Myocyte (in vitro differentiated cells): ENCODE results near the gene CEP350. TPM values are rescaled to one million over a fixed set of nuclear protein-coding genes. Genes with fewer than 3 reads are reported as not detected.

Experiments used
- DNase-seq: peaks from one replicate; pipeline ENCODE4 v3.0.0-alpha.2; 2012; ENCODE audit warnings: low read depth
- total RNA-seq: library from RNA; depleted of rRNA; stranded (reverse); fragments of >200 nt; gene quantifications from 2 replicates; pipeline ENCODE4 v1.2.3, GENCODE V29; 2014

Gene CEP350
- total RNA-seq, 1 donor from 2014 or later = 58.0 TPM

DNA sequence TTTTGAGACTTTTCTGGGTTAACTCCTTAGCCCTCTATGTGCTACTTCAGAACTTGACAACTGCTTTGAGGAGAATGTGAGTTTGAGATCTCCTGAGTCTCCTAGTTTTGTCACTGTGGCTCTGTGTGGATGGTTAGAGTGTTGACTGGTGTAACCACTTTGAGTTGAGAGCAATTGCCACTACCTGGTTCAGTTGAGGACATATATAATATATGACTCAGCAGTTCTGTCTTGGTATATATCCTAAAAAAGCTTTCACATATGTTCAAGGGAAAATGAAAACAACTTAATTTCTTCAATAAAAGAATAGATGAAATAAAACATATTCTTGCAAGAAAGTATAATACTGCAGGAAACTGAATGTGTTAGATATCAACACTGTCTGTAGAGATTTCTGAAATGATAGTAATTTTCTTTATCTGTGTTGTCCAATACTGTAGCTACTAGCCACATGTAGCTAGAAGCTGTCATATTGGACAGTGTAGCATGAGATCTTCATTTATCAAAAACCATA lies 103.3 kb downstream of the CEP350 start:
- no peak for DNase-seq

DNA sequence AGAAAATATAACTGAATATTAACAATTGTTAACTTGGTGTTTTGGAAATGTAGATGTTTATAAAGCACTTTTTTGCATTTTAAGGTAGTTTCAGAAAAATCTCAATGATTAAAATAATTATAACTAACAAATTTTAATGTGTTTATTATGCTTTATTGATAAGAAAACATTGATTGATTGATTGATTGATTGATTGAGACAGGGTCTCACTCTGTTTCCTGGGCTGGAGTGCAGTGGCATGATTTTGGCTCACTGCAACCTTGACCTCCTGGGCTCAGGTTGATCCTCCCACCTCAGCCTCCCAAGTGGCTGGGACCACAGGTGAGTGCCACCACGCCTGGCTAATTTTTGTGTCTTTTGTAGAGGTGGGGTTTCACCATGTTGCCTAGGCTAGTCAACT lies 106.4 kb downstream of the CEP350 start:
- no peak for DNase-seq

DNA sequence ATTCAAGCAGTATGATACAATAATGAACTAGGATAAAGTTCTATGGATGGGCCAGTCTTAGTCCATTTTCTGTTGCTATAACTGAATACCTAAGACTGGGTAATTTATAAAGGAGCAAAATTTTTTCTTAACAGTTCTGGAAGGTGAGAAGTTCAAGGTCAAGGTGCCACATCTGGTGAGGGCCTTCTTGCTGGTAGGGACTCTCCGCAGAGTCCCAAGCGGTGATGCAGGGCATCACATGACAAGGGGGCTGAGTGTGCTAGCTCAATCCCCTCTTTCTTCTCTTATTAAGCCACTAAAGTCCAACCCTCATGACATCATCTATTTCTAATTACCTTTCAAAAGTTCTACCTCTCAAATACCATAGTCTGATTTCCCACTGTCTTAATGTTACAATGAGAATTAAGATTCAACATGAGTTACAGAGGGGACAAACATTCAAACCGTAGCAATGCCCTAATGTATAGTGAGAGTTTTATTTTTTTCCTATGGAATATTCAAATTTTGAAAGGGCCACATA lies 107.9 kb downstream of the CEP350 start:
- no peak for DNase-seq

DNA sequence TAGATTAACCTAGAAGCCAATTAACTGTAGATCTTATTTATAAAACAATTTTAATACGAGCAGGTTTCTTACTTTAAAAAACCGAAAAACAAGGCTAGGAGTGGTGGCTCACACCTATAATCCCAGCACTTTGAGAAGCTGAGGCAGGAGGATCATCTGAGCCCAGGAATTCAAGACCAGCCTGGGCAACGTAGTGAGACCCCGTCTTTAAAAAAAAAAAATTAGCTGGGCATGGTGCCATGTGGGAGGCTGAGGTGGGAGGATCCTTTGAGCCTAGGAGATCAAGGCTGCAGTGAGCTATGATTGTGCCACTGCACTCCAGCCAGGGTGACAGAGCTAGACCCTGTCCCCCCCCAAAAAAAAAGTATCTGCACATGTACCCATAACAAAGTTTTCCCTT lies 110.8 kb downstream of the CEP350 start:
- no peak for DNase-seq

DNA sequence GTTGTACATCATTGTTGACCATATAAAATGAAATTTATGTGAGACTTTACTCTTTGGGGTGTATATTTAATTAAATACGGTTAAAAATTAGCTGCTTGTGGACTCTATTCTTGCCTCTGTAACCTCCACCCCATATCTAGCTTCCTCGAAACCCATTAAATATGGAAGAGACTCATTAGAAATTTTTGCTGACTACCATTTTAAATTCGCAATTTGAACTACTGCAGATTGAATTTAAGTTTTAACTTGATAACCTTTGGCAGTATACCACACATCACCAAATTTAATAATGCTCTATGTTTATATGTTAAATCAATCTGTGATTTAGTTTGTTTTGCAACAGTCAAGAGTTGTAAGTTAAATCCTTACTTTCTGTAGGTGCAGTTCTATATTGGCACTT lies 111.5 kb downstream of the CEP350 start:
- no peak for DNase-seq

DNA sequence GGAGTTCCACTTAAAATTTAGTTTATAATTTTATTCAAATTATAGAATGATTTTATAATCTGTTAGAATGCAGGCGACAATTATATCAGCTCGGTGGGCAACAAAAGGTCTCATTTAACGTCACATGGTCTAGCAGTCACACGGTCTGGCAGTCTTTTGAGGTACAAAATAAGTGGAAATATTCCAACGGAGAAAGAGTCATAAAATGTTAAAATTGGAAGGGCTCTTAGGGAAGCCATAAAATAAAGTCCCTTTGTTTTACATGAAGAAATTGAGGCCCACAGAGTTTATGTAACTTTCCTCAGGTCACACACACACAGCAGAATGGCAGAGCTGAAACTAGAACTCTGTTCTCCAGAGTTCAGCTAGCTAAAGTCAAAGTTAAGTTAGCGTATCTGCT lies 115.7 kb downstream of the CEP350 start:
- DNase-seq = no peak

DNA sequence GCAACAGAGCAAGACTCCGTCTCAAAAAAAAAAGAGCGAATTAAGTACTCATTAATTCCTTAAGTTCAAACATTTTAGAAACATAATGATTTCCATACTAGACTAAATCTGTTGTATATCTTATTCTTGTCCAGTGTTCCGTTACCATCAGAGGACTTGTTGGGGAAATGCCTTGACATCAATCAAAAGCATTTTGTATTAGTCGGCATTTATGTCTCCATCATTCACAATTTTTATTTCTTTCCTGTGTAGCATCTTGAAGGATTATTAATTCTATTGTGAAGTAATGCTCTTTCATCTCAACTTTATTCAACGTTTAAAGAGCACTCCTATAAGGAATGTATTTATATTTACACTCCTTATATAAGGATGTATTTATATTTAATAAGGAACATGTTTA lies 117.1 kb downstream of the CEP350 start:
- DNase-seq = no peak

DNA sequence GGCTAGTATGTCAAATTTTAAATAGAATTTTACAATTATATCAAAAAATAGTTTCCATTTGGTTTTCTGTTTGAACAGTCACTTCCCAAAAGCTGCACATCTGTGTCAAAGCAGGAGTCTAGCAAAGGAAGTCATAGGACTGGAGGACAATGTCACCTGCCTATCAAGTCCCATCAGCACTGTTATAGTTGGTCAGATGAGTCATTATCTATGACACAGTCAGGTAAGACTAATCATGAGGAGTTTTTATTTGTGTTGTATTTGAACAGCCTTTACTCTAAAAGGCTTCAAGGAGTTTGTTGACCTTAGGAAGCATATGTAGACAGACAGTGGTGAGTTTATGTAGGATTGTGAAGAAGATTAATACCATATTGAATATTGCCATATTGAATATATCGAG lies 125.8 kb downstream of the CEP350 start:
- DNase-seq = no peak

DNA sequence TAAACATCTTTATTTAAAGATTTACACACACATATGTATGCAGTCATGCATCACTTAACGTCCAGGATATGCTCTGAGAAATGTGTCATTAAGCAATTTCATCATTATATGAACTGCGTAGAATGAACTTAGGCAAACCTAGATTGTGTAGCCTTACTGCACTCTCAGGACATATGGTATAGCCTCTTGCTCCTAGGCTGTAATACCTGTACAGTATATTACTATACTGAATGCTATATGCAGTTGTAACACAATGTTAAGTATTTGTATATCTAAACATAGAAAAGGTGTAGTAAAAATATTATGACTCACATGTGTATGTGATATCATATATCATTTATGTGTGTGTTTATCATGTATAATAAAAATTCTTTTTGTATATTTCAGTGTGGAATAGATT lies 126.9 kb downstream of the CEP350 start:
- no peak for DNase-seq

DNA sequence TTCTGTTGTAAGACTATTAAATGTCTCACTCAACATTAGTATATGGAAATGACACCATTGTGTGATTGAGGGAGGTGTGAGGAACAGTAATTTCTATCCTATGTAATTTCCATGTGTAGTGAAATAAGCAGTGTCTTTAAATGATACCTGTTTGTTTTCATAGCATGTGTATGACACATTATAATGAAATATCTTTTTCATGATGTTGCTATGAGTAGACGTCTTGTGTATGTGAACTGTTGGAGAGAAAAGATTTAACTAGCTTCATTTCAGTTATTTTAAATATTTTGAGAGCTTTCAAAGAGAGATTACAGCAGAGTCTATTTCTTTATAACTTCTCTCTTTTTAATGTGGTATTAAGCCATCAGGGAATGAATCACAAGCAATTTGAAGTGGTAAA lies 128.6 kb downstream of the CEP350 start:
- DNase-seq = no peak

DNA sequence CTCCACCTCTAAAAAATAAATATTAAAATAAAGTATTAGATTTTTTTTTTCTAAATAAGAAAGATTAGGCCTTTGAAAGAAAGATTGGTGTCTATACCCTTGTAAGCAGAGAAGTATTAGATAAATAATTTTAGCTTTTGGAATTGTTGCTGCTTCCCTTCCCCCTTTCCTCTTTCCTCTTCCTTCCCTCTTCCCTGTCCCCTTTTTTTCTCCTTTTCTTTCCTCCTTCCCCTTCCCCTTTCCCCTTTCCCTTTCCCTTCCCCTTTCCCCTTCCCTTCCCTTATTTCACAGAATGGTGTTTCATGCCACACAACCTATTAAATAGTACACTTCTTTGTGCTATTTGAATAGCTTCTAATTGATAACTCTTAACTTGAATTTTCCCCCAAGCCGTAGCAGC lies 130.3 kb downstream of the CEP350 start:
- no peak for DNase-seq

DNA sequence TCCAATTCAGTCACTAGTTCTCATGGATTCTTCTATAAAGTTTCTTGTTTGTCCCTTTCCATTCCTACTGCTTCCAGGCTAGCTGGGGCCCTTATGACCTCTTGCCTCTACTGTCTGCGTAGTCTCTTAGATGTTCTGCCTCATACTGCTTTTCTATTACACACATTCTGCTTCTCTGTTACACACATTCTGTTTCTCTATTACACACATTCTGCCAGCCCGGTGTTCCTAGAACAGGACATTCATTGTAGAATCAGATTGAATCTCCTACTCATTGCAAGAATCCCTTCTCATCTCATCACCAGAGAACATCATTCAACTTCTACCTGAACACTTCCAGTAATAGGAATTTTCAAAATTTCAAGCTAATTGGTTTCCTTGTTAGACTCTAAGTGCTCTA lies 130.7 kb downstream of the CEP350 start:
- no peak for DNase-seq

DNA sequence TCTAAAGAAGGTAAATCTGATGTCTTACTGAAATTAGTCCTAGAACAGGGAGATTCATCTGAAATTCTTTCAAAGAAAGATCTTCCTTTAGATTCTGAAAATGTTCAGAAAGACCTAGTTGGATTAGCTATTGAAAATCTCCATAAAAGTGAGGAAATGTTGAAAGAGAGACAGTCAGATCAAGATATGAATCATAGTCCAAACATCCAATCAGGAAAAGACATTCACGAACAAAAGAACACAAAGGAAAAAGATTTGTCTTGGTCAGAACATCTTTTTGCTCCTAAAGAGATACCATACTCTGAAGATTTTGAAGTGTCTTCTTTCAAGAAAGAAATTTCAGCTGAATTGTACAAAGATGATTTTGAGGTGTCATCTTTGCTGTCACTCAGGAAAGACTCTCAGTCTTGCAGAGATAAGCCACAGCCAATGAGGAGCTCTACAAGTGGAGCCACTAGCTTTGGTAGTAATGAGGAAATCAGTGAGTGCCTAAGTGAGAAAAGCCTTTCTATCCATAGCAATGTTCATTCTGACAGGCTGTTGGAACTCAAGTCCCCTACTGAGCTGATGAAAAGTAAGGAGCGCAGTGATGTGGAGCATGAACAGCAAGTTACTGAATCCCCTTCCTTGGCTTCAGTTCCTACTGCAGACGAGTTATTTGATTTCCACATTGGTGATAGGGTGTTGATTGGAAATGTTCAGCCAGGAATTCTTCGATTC lies 138.5 kb downstream of the CEP350 start:
- DNase-seq = no peak

DNA sequence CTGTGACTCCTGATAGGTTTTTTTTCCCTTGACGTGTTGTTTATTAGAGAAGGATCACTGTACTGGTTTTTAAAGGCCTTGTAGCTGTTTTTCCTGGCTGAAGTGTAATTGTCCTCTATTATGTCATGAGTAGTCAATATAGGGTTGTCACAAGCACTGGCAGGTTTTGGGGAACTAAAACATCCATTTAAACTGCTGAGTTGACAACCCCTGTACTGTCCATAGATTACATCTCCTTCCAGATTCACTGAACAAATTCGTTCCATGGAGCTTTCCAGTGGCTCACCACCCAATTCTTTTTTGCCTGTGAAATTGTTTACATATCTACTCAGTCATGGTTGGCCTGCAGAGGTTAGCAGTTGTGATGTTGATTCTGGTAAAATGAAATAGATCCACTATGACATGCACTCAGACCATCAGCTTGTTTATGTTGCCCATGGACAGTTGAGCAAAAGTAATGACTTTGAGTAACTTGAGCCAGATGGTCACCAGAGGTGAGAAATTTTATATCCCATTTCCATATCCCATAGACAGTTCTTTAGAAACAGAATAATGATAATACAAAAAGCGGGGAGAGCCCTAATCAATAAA lies 140.2 kb downstream of the CEP350 start:
- no peak for DNase-seq

DNA sequence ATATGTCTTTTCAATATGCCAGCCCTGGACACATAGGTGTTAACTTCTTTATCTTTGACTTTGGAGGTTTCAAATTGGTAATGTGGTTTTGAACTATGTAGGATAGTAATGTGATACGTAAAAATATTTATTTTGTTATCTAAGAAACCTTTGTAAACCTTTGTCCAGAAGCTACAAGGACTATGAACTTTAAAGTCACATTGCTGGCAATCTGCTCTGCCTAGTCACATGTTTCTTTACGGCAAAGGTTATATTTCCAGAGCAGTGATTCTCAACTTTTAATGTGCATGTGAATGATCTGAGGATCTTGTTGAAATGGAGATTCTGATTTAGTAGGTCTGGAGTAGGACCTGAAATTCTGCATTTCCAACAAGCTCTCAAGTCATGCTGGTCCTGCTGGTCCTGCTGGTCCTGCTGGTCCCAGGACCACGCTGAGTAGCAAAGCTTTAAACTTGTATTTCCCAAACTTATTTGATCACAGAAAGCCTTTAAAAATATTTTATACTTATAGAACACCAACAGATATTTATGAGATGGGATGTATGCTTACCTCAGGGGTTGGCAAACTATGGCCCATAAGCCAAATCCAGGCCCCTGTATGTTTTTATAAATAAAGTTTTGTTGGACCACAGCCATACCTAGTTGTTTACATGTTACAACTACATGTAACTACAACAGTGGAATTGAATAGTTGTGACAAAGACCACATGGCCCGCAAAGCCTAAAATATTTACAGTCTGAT lies 142.1 kb downstream of the CEP350 start:
- no peak for DNase-seq

DNA sequence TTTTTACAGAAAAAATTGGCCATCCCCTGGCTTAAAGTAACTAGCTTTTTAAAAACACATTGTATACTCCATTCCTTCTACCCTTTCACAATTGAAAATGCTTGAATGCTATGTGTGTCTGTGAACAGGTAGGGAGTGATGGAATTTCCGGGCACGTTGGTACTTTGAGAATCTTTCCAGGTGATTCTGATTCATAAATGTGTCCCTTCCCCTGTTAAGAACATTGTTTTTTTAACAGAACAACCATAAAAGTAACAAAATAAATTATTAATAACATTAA lies 142.7 kb downstream of the CEP350 start:
- no peak for DNase-seq

DNA sequence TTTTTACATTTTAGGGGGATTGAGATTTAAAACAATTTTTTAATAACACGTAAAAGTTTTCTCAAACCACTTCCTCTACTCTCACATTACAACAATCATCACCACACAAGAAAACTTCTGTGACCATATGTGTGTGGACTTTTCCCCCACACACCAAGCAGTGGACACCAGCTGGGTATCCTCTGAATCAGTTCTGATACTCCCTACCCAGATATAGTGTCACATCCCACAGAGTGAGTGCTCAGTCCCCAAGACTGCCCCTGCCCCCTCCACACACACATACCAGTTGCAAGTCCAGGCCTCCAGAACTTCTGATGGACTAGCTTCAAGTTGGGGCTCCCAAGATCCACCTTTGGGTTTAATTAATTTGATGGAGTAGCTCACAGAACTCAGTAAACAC lies 146.8 kb downstream of the CEP350 start:
- peak; percentile 58 for DNase-seq

DNA sequence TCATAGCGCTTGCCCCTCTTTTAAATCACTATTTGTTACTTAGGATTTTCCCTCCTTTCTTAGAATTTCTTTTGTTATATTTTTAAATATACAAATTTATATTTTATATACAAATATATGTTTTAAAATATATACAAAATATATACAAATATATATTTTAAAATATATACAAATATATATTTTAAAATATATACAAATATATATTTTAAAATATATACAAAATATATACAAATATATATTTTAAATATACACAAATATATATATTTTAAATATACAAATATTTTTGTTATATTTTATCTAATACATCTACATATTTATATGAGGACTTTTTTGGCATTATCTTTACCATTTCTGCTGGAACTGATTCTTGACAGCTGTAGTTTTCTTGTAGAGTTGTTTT lies 149.2 kb downstream of the CEP350 start:
- DNase-seq = no peak

DNA sequence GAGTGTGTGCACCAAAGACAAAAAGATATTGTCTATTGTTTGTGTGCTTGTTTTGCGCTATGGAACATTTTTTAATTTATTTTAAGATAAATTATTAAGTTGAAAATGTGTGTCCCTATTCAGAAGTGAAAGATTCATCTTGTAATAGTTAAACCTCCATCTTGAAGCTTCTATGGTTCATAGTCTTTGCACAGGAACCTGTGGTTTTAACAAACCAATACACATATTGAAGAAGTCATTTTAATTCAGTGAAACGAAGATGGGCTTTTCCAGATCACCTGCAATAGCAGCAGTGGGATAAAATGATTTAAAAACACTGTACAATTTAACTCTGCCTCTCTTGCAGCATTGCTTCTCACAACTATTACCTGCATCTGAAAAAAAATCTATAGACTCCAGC lies 157.5 kb downstream of the CEP350 start:
- no peak for DNase-seq

DNA sequence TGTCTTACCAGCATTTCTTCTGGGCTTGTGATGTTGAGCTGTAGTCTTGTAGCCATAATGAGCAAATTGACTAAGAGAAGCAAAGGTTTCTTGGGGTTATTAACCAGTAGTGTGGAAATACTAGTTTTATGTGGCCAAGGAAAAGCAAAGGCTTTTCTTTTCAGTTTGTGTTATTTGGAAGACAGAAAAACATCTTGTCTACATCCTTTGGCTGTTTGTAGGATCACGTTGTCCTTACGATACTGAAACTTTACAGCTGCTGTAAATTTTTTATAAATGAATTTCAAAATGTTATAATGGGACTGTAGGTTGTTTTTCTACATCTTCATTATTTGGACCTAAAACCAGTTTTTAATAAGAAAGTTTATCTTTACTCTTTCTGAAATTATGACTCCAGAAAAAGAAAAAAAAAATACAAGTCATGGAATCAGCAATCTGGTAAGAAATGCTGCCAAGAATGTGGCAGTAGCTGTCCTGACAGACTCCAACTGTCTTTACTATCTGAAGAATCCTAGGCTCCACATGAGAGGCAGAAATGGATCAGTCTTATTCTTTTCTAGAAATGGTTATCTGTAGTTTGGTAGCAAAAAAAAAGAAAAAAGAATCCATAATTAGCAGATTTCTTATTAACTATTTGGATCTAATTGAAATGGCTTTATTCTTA lies 158.5 kb downstream of the CEP350 start:
- DNase-seq = peak; percentile 38

DNA sequence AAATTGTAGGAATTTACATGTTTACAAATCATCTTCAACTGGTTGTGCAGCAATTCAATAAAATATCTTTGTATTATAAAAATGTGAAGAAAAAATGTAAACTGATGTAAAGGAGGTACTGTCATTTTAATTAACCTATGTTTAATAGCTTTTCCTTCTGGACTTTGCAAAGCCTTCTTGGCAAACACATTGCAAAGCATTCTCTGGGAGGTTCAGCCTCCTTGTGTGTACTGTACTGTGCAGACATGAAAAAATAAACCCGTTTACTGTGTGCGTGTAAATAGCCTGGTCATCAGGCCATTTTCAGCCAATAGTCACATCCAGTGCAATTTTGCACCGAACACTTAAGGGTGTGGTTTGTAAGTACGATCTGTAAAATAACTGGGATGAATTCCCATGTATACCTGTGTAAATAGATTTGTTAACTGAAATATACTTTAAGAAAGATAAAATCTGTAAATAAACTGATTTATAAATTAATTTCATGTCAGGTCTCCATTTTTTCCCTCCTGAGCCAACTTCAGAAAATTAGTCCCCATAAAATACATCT lies 159.9 kb downstream of the CEP350 start:
- DNase-seq = no peak
